Peyer's patch (tissue), 4 donors: ENCODE data around the gene NUAK1.

Experiments
- CTCF ChIP-seq, 6 experiments: fragments of 450-650 bp in 4 of 6; fragments of 200-600 bp in 2 of 6; sonication (generic) in 1 of 6; IDR thresholded peaks; one replicate each; pipeline ENCODE4 v1.5.1; 2017 to 2019; ENCODE audit warnings: antibody characterized with exemption in 6 of 6, mild to moderate bottlenecking in 3 of 6, moderate library complexity in 1 of 6
- POLR2A ChIP-seq, 2 donors: fragments of 450-650 bp; IDR thresholded peaks; one replicate each; pipeline ENCODE4 v1.5.1; 2017; ENCODE audit warnings: antibody characterized with exemption in 2 of 2, mild to moderate bottlenecking in 2 of 2, moderate library complexity in 2 of 2

- TF ChIP-seq CTCF (IDR thresholded peaks at IDR 0.05) (no peak), POLR2A (IDR thresholded peaks at IDR 0.05) (no peak)
These were observed 117.2 kb downstream of the NUAK1 start for GRCh38 chr12:106021516-106021915.
